GM12865 (cell line): ENCODE data around the gene NUDT3.

Experiments used
- DNase-seq: peaks from one replicate; pipeline ENCODE4 v3.0.0; 2010; ENCODE audit warnings: low read depth
- H3K4me3 ChIP-seq: 2 replicates; pipeline ENCODE4 v1.5.1; 2011; ENCODE audit warnings: mild to moderate bottlenecking, low read depth, low read length, control low read depth
- TF ChIP-seq, protein P1 (sequence below): IDR thresholded peaks from 2 replicates; pipeline ENCODE4 v1.5.1; 2011; ENCODE audit warnings: low read length, control low read depth, low read depth, inconsistent platforms; ENCODE audit not compliant: insufficient read depth; ENCODE audit errors: missing control alignments

NUDT3 gene

DNA sequence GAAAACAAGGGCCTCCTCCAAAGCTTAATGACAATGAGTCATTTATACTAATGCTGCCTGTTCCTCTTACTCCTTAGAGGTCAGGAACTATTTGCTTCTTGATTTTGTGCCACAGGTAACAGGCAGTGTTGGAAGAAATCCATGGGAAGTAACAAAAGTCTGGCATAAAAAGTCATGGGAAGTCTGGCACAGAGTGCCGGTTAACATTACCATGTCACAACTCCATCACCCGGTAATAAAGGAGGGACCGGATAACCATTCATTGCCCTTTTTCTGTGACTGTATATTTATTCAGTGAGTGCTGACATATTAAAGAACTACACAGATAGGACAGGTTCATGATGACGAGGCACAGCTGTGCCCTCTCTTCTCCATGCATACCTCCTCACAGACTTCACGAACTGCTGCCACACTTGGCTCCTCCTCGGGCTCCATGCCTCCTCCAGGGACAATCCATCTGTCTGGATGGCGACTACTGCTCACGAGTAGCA lies 50.9 kb downstream of the NUDT3 start:
- TF ChIP-seq, protein P1, sequence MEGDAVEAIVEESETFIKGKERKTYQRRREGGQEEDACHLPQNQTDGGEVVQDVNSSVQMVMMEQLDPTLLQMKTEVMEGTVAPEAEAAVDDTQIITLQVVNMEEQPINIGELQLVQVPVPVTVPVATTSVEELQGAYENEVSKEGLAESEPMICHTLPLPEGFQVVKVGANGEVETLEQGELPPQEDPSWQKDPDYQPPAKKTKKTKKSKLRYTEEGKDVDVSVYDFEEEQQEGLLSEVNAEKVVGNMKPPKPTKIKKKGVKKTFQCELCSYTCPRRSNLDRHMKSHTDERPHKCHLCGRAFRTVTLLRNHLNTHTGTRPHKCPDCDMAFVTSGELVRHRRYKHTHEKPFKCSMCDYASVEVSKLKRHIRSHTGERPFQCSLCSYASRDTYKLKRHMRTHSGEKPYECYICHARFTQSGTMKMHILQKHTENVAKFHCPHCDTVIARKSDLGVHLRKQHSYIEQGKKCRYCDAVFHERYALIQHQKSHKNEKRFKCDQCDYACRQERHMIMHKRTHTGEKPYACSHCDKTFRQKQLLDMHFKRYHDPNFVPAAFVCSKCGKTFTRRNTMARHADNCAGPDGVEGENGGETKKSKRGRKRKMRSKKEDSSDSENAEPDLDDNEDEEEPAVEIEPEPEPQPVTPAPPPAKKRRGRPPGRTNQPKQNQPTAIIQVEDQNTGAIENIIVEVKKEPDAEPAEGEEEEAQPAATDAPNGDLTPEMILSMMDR, result no peak
- DNase-seq, result no peak
- H3K4me3 ChIP-seq, result no peak overlapping the region

DNA sequence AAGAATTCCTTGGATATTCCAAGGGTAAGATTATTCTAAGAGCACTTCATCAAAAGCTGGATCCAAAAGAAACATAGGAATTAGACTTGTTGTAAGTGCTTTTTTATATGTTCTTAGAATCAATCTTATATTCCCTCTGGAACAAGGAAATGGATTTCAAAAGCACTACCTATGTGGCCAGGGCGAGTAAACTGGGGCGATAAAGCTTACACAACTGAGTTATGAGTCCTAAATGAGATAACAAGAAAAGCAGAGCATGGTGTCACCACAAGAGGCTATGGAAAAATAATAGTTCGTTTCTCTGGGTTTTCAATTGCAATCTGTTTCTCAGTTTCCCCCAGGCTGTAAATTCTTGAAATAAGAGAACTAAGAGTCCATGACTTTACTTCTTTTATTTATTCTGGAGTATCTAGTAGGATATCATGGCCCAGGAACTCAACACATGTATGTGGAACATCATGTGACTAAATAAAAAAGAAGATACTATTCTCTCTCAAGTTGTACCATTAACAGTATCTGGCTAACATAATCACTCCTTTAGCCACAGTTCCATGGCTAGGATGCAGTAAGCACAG lies 51.5 kb downstream of the NUDT3 start:
- H3K4me3 ChIP-seq, result no peak overlapping the region
- TF ChIP-seq, protein P1, result no peak
- no peak for DNase-seq

DNA sequence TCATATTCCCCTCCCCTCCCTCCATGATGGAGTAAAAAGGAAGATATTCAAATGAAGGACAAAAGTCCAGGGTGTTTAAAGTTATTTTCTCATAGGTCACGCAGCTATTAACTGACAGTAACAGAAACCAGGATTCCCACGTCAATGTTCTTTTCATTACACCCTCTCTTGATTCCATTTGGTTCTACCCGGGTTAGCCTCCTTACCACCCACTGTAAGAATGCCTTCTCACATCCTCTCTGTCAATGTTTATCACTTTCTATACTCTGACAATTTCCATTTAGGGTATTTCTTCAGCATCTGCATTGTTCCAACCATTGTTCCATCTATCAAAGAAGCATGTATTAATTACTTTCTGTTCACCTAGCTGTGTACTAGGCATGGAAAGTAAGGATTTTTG lies 52.1 kb downstream of the NUDT3 start:
- no peak for DNase-seq
- TF ChIP-seq, protein P1, result no peak
- no peak overlapping the region for H3K4me3 ChIP-seq

DNA sequence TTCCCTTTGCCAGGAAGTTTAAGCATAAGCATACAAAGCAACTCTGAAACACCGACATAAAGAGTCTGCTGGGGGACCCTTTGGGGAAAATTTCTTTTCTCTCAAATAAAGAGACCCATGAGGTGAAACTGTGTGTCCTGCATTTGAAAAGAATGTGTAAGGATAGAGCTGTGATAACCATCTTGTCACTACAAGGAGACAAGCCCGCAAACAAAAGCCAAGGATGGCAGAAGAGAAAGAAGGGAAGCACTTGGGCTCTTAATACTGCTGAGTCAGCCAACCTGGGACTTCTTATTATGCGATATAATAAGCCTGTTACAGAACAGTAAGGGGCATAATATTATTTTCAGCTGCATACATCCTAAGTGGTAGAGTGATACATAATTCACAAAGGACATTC lies 52.5 kb downstream of the NUDT3 start:
- H3K4me3 ChIP-seq, result no peak overlapping the region
- no peak for DNase-seq
- TF ChIP-seq, protein P1, result no peak

DNA sequence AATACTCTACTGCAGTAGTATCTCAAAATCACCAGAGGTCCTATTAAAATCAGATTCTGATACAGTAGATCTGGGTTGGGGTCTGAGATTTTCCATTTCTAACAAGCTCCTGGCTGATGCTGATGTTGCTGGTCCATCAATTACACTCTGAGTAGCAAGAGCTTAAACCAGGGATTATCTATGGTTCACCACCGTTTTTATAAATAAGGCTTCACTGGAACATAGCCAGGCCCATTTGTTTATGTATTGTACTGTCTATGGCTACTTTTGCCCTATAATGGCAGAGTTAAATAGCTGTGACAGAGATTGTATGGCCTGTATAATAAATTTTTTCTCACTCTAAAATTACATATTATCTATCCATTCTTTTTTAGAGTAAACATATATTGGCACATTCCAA lies 53.0 kb downstream of the NUDT3 start:
- H3K4me3 ChIP-seq, result no peak overlapping the region
- TF ChIP-seq, protein P1, result no peak
- no peak for DNase-seq

DNA sequence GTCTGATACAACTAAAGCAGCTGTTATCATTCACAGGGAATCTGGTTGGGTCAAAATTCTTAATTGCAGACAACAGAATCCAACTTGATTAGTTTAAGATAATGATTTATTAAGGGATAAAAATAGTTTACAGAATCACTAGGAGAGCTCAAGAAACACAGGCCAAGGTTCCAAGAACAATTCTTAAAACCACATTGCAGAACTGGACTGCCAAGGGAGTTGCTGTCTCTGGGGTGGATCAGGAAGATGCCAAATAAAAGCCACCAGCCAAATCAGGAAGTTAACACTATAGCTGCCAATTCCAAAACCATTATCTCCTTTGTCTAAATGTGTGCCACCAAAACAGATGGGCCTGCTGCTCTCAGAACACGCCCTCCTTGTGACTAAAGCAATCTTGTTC lies 53.7 kb downstream of the NUDT3 start:
- no peak overlapping the region for H3K4me3 ChIP-seq
- TF ChIP-seq, protein P1, result no peak
- DNase-seq, result no peak

DNA sequence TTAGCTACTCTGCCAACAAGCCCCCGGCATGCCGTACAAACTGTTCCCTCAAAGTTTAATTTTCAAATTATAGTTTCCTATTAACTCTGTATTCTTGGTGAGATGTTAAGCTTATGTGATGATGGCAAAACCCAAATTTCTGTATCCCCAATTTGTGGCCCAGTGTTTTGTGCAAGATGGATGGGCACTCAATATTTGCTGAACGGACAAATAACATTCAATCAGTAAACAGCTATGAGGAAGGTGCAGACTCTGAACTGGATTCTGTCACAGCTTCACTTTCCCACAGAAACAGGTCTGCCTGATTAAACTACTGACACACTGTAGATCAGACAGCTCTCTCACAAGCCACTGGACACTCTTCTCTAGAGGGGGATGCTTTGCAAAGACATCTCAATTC lies 54.1 kb downstream of the NUDT3 start:
- DNase-seq, result no peak
- TF ChIP-seq, protein P1, result no peak
- H3K4me3 ChIP-seq, result no peak overlapping the region
